GM12865 (cell line): ENCODE results near the gene NKPD1.
A peak's percentile ranks its signal among the peaks of the same experiment; 100 is the strongest.

Experiments used
- DNase-seq: peaks from one replicate; pipeline ENCODE4 v3.0.0; 2010; ENCODE audit warnings: low read depth
- H3K4me3 ChIP-seq: 2 replicates; pipeline ENCODE4 v1.5.1; 2011; ENCODE audit warnings: mild to moderate bottlenecking, low read depth, low read length, control low read depth
- TF ChIP-seq, protein P1 (sequence below): IDR thresholded peaks from 2 replicates; pipeline ENCODE4 v1.5.1; 2011; ENCODE audit warnings: low read length, control low read depth, low read depth, inconsistent platforms; ENCODE audit not compliant: insufficient read depth; ENCODE audit errors: missing control alignments

NKPD1 gene

DNA sequence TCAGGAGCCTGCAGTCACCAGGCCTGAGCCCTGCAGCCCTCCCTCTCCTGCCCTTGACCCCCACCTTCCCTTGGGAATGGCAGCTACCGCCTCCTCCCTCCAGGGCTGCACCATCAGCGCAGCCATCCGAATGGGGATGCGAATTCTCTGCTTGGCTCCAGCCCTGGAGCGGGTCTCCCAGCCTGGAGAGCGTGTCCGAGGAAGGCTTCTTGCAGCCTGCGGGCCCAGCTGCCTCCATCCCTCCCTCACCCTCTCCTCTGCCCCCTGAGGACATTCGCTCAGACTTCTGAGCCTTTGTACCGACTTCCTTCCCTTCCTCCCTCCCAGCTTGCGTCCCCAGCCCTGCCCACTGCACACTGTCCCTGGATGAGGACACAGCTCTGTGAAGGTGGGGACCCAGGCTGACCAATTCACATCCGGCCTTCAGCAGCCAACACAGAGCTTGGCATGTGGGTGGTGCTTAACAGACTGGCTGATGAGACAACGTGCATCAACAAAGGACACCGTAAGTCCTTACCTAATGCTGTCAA, 6.0 kb upstream of the NKPD1 start:
- TF ChIP-seq, protein P1, sequence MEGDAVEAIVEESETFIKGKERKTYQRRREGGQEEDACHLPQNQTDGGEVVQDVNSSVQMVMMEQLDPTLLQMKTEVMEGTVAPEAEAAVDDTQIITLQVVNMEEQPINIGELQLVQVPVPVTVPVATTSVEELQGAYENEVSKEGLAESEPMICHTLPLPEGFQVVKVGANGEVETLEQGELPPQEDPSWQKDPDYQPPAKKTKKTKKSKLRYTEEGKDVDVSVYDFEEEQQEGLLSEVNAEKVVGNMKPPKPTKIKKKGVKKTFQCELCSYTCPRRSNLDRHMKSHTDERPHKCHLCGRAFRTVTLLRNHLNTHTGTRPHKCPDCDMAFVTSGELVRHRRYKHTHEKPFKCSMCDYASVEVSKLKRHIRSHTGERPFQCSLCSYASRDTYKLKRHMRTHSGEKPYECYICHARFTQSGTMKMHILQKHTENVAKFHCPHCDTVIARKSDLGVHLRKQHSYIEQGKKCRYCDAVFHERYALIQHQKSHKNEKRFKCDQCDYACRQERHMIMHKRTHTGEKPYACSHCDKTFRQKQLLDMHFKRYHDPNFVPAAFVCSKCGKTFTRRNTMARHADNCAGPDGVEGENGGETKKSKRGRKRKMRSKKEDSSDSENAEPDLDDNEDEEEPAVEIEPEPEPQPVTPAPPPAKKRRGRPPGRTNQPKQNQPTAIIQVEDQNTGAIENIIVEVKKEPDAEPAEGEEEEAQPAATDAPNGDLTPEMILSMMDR, result no peak
- H3K4me3 ChIP-seq, result no peak overlapping the region
- DNase-seq, result no peak

- TF ChIP-seq, protein P1, result no peak
- H3K4me3 ChIP-seq, result no peak overlapping the region; the same call in 1 of the 2 replicates
- DNase-seq, result peak; percentile 89
These were observed 4.0 kb upstream of the NKPD1 start for GRCh38 chr19:45164577-45165335.

DNA sequence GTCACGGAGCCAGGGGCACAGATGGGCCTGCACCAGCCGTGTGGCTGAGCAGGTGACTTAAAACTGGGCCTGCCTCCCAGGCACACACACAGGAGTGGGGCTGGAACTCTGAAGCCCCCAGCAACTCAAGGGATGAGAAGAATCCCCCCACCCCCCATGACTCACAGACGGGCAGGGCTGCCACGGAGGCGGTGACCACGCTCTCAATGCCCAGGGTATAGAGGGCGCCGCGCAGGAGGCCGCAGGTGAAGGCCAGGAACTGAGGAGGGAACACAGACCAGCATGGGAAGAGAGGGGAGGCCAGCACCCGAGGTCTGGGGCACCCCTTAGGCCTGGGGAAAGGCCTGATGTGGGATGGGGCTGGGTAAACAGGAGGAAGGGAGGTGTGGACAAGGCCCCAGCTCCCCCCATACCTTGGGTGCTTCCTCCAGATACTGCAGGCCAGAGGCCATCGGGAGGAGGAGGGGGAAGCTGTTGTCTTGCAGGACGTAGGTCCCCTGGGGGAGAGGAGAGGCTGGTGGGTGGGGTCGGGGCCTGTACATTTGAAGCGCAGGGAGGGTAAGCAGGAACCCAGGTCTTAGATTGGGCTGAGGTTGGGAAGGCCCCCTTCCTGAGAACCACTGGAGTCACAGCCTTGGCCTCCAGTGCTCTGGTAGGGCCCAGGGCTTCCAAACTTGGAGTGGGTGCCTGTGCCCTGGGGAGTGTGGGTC, 3.1 kb upstream of the NKPD1 start:
- TF ChIP-seq, protein P1, result no peak
- DNase-seq, result peak; percentile 23
- H3K4me3 ChIP-seq, result no peak overlapping the region

- H3K4me3 ChIP-seq, result no peak overlapping the region
- no peak for DNase-seq
- TF ChIP-seq, protein P1, result no peak
These were observed 2.4 kb upstream of the NKPD1 start for GRCh38 chr19:45163156-45163555.

GRCh38 chr19:45162608-45163143, 1.9 kb upstream of the NKPD1 start:
- no peak for DNase-seq

GRCh38 chr19:45161738-45162607, 1.2 kb upstream of the NKPD1 start:
- TF ChIP-seq, protein P1, result peak; percentile 8
- H3K4me3 ChIP-seq, result no peak overlapping the region
- no peak for DNase-seq

More at GRCh38 chr19:45162608-45163143, 1.9 kb upstream of the NKPD1 start:
- TF ChIP-seq, protein P1, result no peak
- H3K4me3 ChIP-seq, result no peak overlapping the region
